Measurements from ENCODE around the gene ACAA2.
"Not testable (repeated sequence)": the region's sequence is repeated elsewhere in the genome, so short reads cannot be mapped to it uniquely, and the experiment has no call there.

Gene ACAA2

GRCh38 chr18:49811151-49811938 lies 2.0 kb downstream of the ACAA2 start:
- DNase-seq: no peak

DNA sequence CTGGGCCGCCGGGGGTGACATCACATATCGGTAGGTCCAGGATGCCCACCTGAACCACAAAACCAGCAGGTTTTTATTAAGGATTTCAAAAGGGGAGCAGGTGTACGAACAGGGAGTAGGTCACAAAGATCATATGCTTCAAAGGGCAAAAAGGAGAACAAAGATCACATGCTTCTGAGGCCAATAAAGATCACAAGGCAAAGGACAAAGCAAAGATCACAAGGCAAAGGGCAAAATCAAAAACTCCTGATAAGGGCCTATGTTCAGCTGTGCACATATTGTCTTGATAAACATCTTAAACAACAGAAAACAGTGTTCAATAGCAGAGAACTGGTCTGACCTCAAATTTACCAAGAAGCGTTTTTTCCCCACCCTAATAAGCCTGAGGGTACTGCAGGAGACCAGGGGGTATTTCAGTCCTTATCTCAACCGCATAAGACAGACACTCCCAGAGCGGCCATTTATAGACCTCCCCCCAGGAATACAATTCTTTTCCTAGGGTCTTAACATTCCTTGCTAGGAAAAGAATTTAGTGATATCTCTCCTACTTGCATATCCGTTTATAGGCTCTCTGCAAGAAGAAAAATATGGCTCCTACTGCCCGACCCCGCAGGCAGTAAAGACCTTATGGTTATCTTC lies 4.7 kb downstream of the ACAA2 start:
- not testable (repeated sequence) for DNase-seq

- DNase-seq: no peak
These were observed 9.2 kb downstream of the ACAA2 start for GRCh38 chr18:49804096-49804495.

GRCh38 chr18:49802623-49803022 lies 10.7 kb downstream of the ACAA2 start:
- no peak for DNase-seq

DNA sequence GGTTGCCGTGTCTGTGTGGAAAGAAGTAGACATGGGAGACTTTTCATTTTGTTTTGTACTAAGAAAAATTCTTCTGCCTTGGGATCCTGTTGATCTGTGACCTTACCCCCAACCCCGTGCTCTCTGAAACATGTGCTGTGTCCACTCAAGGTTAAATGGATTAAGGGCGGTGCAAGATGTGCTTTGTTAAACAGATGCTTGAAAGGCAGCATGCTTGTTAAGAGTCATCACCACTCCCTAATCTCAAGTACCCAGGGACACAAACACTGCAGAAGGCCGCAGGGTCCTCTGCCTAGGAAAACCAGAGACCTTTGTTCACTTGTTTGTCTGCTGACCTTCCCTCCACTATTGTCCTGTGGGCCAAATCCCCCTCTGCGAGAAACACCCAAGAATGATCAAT lies 12.8 kb downstream of the ACAA2 start:
- not testable (repeated sequence) for DNase-seq

DNA sequence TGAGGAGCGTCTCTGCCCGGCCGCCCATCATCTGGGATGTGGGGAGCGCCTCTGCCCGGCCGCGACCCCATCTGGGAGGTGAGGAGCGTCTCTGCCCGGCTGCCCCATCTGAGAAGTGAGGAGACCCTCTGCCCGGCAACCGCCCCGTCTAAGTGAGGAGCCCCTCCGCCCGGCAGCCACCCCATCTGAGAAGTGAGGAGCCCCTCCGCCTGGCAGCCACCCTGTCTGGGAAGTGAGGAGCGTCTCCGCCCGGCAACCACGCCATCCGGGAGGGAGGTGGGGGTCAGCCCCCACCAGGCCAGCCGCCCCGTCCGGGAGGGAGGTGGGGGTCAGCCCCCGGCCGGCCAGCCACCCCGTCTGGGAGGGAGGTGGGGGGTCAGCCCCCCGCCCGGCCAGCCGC lies 13.5 kb downstream of the ACAA2 start:
- DNase-seq: not testable (repeated sequence)

DNA sequence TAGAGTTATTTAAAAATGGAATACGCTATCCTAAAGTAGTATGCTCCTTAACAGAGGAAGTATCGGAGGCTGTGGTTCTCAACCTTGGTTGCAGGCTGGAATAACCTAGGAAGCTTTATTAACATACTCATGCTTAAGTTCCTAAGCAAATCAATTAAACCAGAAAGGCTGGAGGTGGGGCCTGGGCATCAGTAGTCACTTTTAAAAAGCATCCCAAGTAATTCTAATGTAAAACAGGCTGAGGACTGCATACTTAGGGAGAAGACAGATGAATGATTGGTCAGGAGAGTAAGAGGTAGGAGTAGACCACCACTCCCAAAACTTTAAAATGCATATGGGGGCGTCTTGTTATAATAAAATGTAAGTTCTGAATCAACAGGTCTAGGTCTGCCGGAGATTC lies 15.3 kb downstream of the ACAA2 start:
- no peak for DNase-seq

- no peak for DNase-seq
These were observed 17.5 kb downstream of the ACAA2 start for GRCh38 chr18:49795612-49796552.

DNA sequence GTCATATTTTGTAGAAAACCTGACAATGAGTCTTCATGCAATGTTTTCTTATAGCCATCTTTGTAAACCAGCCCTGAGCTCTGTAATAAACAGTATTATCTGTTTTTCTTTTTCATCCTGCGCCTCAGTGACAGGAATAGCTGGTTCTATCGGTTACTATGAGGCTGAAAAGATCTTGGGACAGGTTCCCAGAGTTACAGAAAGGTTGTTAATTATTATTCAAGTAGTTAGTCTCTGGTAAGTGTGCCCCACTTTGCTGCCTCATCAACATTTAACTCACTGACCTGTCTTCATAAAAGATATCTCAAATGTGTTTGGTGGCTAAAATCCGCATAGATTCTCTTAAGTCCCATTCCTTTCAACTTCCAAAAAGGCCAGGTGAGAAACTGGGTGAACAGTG lies 18.6 kb downstream of the ACAA2 start:
- DNase-seq: no peak

DNA sequence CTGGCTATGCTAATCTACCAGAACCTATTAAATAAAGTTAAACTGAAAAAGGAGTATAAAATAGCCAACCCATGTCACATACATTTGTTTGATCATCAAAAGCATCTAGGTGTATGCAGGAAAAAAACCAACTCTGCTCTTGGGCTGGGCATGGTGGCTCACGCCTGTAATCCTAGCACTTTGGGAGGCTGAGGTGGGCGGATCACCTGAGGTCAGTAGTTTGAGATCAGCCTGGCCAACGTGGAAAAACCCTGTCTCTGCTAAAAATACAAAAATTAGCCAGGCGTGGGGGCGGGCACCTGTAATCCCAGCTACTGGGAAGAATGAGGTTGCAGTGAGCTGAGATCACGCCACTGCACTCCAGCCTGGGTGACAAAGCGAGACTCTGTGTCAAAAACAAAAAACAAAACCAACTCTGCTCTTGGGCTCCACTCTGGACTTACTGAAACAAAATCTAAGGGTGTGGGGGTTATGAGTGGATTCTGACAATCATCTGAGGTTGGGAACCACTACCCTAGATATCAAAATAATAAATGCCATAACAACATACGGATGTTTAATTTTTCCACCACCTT lies 23.7 kb downstream of the ACAA2 start:
- not testable (repeated sequence) for DNase-seq

DNA sequence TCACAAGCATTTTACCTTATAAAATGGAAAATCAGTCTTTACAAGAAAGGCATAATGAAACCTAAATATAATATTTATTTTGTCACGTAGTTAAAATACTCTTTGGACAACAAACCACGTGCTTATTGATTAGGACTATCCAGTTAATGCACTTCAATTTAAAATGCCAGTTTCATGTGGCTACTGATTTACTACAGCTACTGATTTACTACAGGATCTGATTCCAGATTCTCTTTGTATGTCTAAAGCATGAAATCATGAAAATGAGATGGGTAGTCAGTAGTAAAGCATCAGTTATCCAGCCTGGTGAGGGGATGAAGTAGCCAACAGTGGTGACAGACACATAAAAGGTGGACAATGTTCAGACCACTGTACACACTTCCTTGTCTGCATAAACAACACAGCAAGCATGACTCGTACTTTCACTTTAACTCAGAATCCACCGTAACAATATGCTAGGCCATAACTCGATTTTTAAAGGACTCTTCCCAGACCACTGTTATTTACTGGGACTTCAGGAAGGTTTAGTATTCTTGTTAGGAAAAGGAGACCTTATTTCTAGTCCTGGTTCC lies 24.9 kb downstream of the ACAA2 start:
- DNase-seq: no peak

DNA sequence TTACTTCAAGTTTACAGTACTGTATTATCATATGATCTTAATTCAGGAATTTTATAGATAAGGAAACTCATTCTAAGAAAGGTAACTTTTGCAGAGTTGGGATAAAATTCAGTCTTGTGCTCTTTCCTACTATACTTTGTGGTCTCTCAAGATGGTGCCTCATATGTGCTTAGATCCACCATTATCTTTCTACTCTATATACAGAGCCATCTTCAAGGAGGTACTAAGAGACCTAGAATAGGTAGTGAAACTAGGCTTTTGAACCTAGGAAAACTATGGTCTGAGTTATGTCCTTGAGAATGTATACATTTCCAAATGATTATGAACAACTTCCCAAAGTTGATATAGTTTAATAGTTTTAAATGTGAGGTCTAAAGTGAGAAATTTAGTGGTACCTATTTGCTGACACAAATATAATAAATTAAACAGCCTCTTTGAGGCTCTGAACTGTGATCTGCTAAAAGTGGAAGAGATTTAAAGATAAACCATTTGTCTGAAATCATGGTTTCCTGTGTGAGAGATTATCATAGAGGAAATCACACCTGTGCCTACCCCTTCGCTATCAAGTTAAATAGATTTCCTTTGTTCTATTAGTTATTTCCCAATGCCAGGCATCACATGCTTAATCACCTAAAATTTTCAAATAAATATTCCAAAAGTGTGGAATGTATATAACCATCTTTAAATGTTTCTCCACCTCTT lies 27.2 kb downstream of the ACAA2 start:
- DNase-seq: no peak

GRCh38 chr18:49784427-49785185 lies 28.7 kb downstream of the ACAA2 start:
- DNase-seq: peak in 1 of 3 donors; percentile 3

GRCh38 chr18:49783631-49784030 lies 29.7 kb downstream of the ACAA2 start:
- DNase-seq: not testable (repeated sequence)

- no peak for DNase-seq
These were observed 34.4 kb downstream of the ACAA2 start for GRCh38 chr18:49778826-49779465.

- DNase-seq: no peak
These were observed 44.1 kb downstream of the ACAA2 start for GRCh38 chr18:49769047-49769728.

GRCh38 chr18:49768051-49768391 lies 45.3 kb downstream of the ACAA2 start:
- no peak for DNase-seq

DNA sequence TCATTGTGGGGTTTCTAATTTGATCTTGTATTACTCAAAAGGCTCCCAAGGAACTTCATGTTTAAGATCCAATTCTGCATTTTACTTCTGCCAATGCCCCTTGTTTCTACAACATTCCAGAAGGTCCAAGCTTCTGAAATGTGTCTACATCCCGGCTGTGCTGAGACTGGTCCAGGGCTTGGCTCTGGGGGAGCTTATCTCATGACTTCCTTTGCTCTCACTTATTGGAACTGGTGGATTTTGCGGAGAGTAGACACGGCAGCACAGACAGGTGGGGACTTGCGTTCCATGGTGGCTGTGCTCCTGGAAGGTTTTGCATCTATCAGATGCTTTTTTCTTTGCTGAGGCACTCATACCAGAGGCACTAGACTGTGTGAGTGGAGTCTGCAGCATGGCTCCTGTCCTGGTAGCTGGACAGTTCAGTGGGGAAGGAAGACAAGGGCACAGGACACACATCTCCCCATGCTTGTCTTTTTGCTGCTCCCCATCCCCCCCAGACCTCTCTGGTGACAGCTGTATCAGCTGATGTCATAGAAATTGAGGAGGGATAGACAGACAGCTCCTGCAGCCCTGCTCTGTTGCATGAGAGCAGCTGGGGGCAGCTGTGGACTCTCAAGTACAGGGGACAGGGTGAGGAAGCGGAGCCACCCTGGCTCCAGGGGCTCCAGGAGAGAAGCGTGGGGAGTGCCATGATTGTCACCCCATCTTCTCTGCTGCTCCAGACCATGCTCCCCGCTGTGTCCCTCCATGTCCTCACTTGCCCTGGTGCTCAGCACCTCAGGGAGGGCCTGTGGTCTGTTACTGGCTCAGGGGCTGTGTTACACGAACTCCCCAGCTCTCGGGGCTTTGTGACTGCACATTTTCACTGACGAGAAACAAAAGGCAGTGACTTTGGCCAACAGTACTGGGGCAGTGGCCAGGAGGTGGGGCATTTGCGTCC lies 46.0 kb downstream of the ACAA2 start:
- no peak for DNase-seq

DNA sequence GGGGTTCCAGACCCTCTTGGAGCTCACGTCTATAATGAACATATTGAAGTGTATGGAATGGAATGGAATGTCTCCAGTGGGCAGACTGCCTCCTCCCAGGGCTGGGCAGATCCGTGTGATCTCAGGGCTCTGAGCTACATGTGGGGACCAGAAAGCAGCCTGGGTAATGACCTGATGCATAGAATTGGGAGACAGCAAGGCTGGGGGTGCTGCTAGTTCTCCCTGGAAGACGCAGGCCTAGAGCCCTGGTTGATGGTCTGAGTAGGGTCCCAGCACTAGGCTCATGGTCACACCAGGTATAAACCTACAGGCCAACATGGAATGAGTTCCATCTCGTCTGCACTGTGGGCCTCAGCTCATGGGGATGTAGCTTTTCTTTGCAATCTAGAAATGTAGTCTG lies 46.7 kb downstream of the ACAA2 start:
- no peak for DNase-seq

Measured in suppressor macrophage treated with lipopolysaccharide for 1 hour (primary cell).